Raji (cell line): ENCODE results near the gene NTNG2.

Experiments used
- POLR2A ChIP-seq: IDR thresholded peaks from 2 replicates; pipeline ENCODE4 v1.6.1; 2011; ENCODE audit warnings: low read depth, low read length, control low read depth; ENCODE audit not compliant: insufficient read depth

NTNG2 gene

DNA sequence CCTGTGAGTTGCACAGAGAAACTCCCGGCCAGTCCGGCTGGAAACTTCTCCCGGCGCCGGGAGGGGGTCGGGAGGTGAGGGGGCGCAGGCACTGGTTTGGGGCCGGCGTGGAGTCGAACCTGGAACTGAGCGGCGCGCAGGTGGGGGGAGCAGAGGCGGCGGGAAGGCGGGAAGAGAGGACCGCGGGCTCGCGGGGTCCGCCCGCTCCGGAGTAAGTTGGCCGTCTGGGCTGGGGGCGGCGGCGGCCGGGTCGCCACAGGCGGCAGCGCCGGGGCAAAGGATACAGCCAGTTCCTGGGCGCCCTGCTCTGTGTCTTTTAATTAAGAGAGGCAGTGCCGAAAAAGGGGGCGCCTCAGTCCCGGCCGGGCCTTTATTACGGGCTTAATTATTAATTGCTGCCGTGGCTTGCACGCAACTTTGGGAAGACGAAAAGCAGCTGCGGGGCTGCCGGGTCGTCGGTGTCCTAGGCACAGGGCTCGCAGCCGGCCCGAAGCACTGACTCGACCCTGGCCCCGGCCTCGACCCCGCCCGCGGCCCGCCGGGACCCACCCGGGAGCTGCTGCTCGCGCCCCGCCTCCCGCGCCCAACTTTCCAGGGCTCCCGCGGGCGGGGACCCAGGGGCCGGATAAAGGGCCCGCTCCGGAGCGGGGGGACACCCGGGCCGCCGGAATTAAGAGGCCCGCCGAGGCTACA lies 1.1 kb downstream of the NTNG2 start:
- no peak for TF ChIP-seq POLR2A

DNA sequence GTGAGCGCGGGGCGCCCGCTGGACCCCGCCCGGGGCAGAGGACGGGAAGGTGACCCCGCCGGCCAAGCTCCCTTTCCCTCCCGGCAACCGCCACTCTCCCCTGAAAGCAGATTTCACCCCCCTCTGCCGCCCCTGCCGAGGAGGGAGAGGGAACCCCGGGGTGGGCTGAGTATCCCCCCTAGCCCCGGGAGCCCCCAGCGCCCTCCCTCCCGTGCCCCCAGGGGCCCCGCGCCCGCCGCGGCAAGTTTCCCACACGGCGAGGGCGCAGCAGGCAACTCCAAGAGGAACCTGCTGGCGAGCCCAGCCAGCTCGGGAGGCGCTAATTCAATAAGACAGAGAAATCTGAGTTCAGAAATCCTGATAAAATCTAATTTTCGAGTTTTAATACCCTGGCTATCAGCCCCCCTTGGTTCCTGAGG lies 1.6 kb downstream of the NTNG2 start:
- no peak for TF ChIP-seq POLR2A

DNA sequence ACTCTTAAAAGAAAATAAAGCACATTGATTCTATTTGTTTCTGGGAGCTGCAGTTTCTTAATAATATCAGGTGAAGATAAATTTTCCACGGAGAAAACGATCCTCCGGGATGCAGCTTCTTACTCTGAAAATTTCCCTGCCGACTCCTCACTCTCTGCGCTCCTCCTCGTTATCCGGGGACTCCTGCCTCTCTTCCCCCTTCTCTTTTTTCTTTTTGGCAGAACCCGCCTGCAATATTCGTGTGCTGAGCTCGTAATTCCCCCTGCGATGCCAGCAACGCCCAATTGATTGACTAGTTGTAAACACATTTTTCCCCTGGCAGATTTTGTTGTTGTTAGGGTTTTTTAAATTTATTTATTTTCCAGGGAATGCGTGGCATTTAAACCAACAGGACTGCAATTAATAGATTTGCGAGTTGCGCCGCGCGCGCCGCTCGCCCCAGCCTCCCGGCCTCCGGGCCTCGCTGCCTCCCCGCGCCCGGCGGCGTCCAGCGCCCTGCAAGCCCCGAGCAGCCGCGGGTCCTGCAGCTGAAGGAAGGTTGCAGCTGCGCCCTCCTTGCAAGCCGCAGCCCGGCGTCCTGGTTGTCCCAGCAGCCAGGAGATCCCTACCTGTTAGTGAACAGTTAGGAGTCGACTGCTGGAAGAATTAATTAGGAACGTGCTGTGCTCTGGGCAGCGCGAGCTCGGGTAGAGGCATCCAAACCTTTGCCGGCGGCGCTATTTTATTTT lies 2.2 kb downstream of the NTNG2 start:
- no peak for TF ChIP-seq POLR2A

DNA sequence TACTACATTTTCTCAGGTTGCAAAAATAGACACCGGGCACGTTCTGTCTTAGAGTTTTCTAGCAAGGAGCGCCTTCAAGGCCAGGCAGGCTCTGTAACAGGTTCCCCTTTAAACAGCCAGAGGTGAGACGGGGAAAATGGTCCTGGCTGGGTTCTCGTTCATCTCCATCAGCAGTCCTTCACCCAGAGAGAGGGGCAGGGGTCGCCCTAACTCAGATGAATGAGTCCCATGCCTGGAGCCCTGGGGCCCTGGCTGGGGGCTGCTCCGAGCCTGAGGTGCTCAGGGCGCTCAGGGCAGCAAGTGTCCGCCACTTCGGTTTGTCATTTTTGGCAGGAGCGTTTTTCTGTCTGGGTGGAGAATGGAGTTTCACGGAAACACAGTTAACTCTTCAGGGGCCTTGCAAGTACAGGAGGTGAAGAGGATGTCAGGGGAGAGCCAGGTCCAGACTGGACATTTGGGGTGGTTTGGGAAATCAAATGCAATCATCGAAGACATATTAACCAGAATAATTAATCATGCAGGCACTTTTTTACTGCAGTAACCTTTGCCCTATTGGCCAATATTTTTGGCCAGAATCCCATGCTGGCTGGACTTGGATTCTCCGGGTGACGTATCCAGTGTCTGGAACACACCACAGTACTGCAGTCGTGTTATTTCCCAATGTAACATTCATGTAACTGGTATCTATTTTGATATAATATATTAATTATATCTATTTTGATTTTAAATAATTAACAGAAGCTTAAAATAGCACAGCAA lies 2.9 kb downstream of the NTNG2 start:
- TF ChIP-seq POLR2A = no peak

DNA sequence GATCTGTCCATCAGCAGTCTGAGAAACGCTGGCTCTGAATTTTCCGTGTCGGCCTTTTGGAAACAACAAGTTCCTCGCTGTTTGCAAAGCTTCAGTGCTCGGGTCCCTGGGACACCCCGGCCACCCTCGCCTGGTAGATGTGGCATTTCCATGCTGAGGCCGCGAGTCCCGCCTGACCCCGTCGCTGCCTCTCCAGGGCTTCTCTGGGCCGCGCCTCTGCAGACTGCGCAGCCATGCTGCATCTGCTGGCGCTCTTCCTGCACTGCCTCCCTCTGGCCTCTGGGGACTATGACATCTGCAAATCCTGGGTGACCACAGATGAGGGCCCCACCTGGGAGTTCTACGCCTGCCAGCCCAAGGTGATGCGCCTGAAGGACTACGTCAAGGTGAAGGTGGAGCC lies 4.7 kb downstream of the NTNG2 start:
- TF ChIP-seq POLR2A = no peak

DNA sequence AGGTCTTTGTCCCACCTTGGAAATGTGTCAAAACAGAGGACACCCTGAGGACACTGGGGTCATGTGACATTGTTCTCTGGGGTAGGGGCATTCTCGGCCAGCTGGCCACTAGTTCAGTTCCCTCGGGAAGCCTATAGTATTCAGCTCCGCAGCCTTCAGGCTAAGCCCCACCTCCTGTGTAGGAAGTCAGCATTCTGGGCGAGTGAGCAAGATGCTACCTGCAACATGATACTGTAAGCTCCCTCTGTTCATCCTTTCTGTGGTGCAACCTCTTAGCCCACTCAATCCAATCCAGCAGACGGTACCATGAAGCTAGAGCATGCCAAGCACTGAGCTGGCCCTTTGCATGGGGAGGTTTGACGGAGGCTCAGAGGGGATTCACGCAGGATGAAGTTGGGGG lies 5.3 kb downstream of the NTNG2 start:
- no peak for TF ChIP-seq POLR2A

DNA sequence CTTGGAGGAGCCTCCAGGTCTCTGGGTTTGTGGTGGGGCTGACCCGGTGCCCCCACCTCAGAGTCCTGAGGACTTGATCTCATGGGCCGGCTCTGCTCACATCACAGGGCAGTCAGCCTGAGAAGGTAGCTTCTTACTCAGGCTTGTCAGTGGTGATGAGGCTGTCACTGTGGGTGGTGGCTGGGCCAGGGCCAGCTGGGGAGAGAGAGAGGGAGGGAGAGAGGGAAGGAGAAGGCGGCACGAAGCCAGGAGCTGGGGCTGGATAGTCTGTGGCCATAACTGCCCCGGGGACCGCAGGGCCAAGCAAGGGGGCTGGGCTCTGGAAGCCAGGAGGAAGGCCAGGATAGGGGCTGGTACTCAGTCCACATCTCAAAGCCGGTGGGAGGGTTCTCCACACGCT lies 6.5 kb downstream of the NTNG2 start:
- TF ChIP-seq POLR2A = no peak

DNA sequence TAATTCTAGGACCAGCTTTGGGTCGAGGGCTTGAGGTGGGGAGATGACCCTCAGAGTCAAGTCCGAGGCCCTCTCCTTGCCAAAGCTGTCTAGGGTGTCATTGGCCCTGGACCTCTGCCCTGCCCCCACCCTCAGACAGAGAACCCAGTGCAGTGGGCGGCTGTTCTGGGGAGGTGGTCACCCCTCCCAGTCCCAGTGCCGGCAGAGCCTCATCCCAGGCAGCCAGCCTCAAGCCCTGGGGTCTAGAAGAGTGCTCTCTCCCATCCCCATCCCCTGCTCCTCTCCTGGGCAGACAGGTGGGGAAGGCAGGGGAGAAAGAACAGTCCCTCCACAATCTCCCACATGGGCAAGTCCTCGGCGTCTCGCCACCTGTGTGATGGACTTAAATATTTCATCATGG lies 7.0 kb downstream of the NTNG2 start:
- no peak for TF ChIP-seq POLR2A

DNA sequence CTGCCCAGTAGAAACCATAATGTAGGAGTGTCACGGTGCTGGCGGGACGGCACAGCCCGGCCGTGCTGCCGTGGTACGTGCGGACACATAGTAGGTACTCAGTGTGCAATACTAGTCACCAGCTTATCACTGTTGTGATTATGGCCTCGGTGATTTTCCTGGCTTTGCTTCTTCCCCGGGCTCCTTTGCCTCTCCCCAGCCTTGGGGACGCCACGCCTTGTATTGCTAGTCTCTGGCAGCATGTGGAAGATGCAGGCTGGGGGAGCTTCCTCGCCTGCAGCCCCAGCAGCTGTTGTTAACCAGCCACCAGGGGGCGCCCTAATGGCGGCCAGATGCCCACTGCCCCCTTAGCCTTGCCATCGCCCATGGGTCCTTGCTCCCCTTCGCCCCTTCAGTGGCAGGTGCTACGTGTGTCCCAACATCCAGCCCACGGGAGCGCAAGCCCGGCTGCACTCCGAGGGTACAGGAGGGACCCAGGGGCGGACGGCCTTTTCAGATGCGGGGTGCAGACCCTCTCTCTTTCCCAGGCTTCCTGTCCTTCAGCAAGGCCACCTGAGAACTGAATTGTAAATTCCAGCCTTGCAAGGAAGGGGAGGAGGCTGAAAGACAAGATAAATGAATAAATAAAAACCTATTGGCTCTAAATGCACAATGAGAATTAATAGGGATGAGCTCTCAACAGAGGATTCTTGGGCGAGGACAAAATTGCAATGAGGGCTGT lies 8.0 kb downstream of the NTNG2 start:
- TF ChIP-seq POLR2A = no peak

DNA sequence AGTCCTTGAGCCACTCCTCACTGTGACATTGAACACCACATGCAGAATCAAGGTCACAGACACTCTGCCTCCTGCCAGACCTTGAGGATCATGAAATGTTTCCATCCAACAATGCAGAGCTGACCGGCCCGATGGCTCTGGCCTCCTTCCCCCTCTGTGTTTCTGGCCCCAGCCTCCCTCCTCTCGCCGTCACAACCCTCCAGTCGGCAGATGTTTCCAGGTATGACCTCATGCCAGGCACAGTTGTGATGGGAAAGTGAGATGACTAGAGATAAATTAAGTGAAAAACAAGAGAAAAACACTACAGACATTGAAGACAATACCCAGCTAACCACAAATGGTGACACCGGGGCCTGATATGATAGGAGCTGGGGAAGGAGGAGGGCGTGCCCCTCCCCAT lies 9.8 kb downstream of the NTNG2 start:
- TF ChIP-seq POLR2A = no peak

DNA sequence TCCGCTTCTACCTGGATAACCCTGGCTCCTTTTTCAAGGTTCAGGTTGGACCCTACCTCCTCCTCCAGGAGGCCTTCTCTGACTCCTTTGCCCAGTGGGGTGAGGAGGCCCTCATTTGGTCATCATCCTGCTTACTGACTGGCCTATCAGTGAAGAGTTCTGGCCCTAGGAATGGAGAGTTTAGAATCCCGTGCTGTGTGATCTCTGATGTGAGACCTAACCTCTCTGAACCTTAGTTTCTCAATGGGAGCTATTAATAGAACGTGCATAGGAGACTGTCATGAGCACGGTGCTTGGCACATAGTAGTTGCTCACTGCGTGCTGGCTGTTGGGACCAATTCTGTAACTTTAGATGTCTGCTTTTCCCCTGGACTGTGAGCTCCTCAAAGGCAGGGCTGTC lies 10.3 kb downstream of the NTNG2 start:
- TF ChIP-seq POLR2A = no peak

DNA sequence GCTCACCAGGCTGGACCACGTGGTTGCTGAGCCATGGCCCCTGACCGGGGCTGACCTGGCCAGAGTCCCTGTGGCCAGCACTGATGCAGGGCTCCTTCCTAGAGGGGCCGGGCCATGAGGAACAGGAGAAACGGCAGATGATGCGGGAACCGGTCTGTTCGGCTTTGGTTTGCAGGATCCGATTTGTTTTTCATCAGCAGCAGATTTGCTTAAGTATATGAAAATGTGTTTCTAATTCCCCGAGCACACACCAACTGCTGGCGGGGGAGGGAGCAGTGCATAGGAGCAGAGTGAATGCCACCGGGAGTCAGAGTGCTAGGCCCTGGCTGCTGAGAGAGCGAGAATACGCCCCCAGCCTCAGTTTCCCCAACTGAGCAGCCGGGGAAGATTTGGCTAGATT lies 13.6 kb downstream of the NTNG2 start:
- TF ChIP-seq POLR2A = no peak

DNA sequence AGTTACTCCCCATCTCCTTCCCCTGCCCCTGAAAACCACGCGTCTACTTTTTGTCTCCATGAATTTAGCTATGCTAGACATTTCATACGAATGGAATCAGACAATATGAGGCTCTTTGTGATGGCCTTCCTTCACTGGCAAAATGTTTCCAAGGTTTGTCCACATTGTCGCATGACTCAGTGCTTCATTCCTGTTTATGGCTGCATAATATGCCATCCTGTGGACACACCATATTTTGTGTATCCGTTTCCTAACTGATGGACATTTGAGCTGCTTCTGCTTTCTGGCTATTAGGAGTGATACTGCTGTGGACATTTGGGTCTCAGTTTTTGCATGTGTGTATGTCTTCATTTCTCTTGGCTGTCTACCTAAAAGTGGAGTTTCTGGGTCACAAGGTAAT lies 14.5 kb downstream of the NTNG2 start:
- TF ChIP-seq POLR2A = no peak

DNA sequence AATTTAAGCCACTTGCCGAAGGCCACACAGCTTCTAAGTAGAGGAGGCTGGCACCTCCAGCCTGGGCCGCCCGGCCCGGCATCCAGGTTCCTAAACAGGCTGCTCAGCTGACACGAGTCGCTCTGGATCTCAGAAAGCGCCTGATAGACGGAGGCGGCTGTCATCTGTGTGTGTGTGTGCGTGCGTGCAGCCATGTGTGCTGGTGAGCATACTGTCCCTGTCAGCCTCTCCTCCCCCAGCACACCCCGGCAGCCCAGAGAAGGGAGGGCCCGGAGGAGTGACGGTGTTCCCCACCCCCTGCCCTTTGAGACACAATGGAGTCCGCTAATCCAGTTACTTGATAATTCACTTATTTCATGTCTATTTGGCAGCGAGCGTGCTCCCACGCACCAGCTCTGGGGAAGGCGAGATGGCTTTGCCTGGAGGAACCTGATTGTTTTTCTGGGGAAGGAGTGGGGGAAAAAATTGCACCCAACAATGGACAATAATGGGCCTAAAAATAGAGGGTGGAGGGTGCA lies 20.0 kb downstream of the NTNG2 start:
- TF ChIP-seq POLR2A = no peak
